ENCODE data around the gene PITPNC1. TPM values are rescaled to one million over a fixed set of nuclear protein-coding genes. Genes with fewer than 3 reads are reported as not detected.

Gene PITPNC1
- total and polyA plus RNA-seq, 2 donors (not counting 3 experiments of a cell fraction or from before 2014, with no cell fraction given): 2.4 to 9.6 TPM

GRCh38 chr17:67415291-67415690 is 38.2 kb downstream of the PITPNC1 start:
- no peak overlapping the region for H3K4me2 ChIP-seq (ENCODE audit: insufficient read depth, low read length)
- no peaks in the 10 kb centered on the region for H3K79me2 ChIP-seq (ENCODE audit: control insufficient read depth, insufficient read depth, low read length)
- DNase-seq (ENCODE audit: low read depth, low spot score) (no peak), FAIRE-seq (no peak)
- H3K36me3 ChIP-seq (ENCODE audit: control insufficient read depth in 2 of 2, extremely low read depth in 1 of 2, insufficient read depth in 2 of 2, low read length in 2 of 2): no peaks in the 10 kb centered on the region
- CTCF ChIA-PET: no interaction called here
- intact Hi-C loops (cut with micrococcal nuclease): no loop called here
- H3K27me3 ChIP-seq (ENCODE audit: control insufficient read depth in 2 of 2, insufficient read depth in 2 of 2, low read length in 2 of 2): no peaks in the 10 kb centered on the region
- no peaks in the 10 kb centered on the region for H3K9me3 ChIP-seq (replicated peaks; ENCODE audit: control insufficient read depth, insufficient read depth, low read length)
- H3K9me1 ChIP-seq (replicated peaks; ENCODE audit: control insufficient read depth, extremely low read depth, insufficient read depth, low read length): no peaks in the 10 kb centered on the region
- no peaks in the 10 kb centered on the region for H3K4me1 ChIP-seq (ENCODE audit: control insufficient read depth, extremely low read depth, insufficient read depth, low read length)
- peaks cover 2% of the 10 kb centered on the region for H4K20me1 ChIP-seq (replicated peaks; ENCODE audit: control insufficient read depth, extremely low read depth, insufficient read depth, low read length)
- no TSS peak for BruUV-seq (replicated peaks)
- H3K4me3 ChIP-seq (replicated peaks in 1 of 3; ENCODE audit: insufficient read depth in 1 of 3, low read depth in 1 of 3, low read length in 3 of 3): no peak overlapping the region
- POLR2A ChIA-PET: no interaction called here
- dilution Hi-C loops (cut with MboI; ENCODE audit: extremely low pct_ligation_motif_present, low sequenced_read_pairs): no loop called here
- no peak overlapping the region for H2AFZ ChIP-seq (ENCODE audit: low read depth, low read length)
- H3K27ac ChIP-seq (ENCODE audit: insufficient read depth, low read depth, low read length): no peak overlapping the region
- no peak overlapping the region for H3K9ac ChIP-seq (replicated peaks; ENCODE audit: extremely low read depth, insufficient read depth, low read length)
- TF ChIP-seq POLR2AphosphoS5 (IDR thresholded peaks at IDR 0.05; ENCODE audit: insufficient read depth, low read depth, low read length) (no peak), MYC (IDR thresholded peaks at IDR 0.05; ENCODE audit: low read depth, low read length) (no peak), FOS (IDR thresholded peaks at IDR 0.05; ENCODE audit: borderline replicate concordance, insufficient read depth, low read length) (no peak), JUN (IDR thresholded peaks at IDR 0.05; ENCODE audit: borderline replicate concordance, insufficient read depth, insufficient read length, low read depth) (no peak), MAX (IDR thresholded peaks at IDR 0.05; ENCODE audit: insufficient read depth, insufficient read length) (no peak), GATA2 (IDR thresholded peaks at IDR 0.05; ENCODE audit: insufficient read depth, insufficient read length, low read depth, low read length) (no peak), CTCF (IDR thresholded peaks at IDR 0.05; ENCODE audit: extremely low read depth in 1 of 2, insufficient read depth in 1 of 2, low read depth in 1 of 2, low read length in 2 of 2) (no peak), EZH2 (IDR thresholded peaks at IDR 0.05; ENCODE audit: borderline replicate concordance, low read depth, low read length, severe bottlenecking) (no peak), POLR2A (IDR thresholded peaks at IDR 0.05; ENCODE audit: low read depth, low read length) (no peak)

Data from endothelial cell of umbilical vein (primary cell).